GM18907 (cell line): ENCODE results near the gene RAB3GAP1.
"Not testable (repeated sequence)": the region's sequence is repeated elsewhere in the genome, so short reads cannot be mapped to it uniquely, and the experiment has no call there.

Source experiments
- ATAC-seq: cut with Tn5 transposase; IDR thresholded peaks from one replicate; pipeline ENCODE4 v1.9.1; 2021; ENCODE audit warnings: mild to moderate bottlenecking, moderate library complexity; ENCODE audit not compliant: unreplicated experiment

RAB3GAP1 gene

GRCh38 chr2:135052997-135053474 is 944 bp downstream of the RAB3GAP1 start:
- peak; percentile 46 for ATAC-seq

DNA sequence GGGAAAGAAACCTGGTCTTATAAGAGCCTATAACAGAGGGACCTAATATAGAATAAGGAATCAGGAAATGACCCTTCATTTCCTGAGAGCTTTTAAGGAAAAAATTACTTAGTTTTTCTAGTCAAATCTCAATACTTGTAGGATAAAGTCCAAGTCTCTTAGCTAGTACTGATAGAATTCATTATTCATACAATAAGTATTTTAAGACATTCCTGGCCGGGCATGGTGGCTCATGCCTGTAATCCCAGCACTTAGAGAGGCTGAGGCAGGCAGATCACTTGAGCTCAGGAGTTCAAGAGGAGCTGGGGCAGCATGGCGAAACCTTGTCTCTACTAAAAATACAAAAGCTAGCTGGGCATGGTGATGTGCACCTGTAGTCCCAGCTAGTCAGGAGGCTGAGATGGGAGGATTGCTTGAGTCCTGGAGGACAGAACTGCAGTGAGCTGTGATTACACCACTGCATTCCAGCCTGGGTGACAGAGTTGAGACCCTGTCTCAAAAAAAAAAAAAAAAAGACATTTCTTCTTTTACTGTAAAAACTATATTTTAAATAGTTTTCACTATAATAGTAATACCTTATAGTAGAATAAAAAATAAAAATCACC is 3.2 kb downstream of the RAB3GAP1 start:
- no peak for ATAC-seq

DNA sequence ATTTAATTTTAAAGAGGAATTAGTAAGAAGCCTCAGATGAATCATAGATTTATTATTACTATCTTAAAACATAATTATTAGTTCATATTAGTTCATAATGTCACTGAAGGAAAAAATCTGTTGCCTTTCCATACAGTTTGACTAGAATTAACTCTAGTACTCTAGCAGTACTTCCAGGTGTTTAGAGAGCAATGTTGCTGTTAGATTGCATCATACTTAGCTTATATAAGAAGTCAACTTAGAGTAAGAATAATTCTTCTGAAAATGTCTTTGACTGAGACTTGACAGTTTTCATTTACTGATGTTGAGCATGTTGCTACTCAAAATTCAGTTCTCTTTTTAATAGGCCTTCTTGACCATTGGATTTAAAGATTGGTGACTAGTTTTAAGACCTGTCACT is 4.7 kb downstream of the RAB3GAP1 start:
- ATAC-seq, result no peak

DNA sequence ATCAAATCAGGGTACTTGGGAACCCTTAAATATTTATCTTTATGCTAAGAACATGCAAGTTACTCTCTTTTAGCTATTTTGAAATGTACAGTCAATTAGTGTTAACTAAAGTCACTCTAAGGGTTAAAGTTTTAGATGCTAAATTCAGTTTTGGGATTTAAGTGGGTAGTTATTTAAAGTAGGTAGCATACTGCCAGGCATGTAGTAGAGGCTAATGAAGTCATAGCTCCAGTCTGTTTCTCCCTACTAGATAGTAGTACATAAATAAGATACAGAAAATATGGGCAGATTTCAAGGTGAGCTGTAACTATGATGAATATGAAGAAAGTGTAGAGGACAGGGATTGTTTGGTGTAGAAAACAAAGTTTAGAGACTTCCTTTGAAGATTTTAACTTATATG is 7.5 kb downstream of the RAB3GAP1 start:
- no peak for ATAC-seq

- no peak for ATAC-seq
Measured at GRCh38 chr2:135063210-135063609, 11.1 kb downstream of the RAB3GAP1 start.

GRCh38 chr2:135064149-135064548 is 12.1 kb downstream of the RAB3GAP1 start:
- ATAC-seq, result no peak

- ATAC-seq, result no peak
Measured at GRCh38 chr2:135066710-135067109, 14.6 kb downstream of the RAB3GAP1 start.

- no peak for ATAC-seq
Measured at GRCh38 chr2:135072125-135072997, 20.3 kb downstream of the RAB3GAP1 start.

DNA sequence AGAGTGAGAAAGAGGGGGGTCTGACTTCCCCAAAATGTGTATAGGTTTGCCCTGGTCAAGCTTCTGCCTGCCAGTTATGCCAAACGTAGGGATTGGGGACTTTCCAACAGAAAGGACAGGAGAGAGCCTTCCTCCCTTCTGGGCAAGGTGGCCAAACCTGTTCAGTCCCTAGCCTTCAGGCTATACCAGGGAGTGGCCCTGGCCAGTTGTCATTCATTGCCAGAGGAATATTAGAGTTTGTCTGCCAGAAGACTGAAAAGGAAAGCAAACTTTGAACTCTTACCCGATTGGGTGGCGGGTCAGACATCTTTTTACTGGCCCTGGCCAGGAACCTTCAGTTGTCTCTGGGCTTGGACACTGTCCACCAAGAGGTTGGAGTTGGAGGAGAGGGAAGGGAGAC is 22.1 kb downstream of the RAB3GAP1 start:
- no peak for ATAC-seq

DNA sequence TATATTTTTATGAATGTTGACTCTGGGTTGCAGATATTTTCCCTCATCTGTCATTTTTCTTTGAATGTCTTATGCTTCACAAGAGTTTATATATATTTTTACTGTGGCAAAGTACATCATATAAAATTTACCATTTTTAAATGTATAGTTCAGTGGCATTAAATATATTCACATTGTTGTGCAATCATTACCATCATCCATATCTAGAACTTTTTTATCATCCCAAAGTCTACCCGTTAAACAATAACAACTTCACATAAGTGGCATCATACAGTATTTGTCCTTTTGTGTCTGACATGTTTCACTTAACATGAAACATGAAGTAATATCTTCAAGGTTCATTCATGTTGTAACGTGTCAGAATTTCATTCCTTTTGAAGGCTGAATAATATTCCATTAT is 24.5 kb downstream of the RAB3GAP1 start:
- ATAC-seq, result no peak

GRCh38 chr2:135078417-135078816 is 26.3 kb downstream of the RAB3GAP1 start:
- ATAC-seq, result no peak

GRCh38 chr2:135086222-135086621 is 34.1 kb downstream of the RAB3GAP1 start:
- ATAC-seq, result no peak

- not testable (repeated sequence) for ATAC-seq
Measured at GRCh38 chr2:135089597-135089996, 37.5 kb downstream of the RAB3GAP1 start.

DNA sequence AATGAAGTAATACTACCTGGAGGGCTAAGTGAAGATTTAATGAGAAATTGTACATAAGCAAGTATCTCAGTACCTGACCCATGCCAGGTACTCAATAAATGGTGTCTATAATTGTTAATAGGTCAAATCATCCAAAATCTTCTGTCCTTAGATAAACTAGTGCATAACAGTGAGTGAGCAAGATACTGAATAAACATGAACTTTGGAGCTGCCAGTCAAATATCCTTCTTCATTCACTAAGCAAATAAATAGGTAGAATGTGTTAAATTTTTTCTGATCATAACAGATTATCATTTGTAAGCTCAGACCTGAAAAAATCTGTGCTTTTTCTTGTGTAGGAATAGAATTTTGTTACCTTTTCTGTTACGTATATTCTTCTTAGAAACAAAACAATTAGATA is 39.6 kb downstream of the RAB3GAP1 start:
- no peak for ATAC-seq

- ATAC-seq, result no peak
Measured at GRCh38 chr2:135093193-135093592, 41.1 kb downstream of the RAB3GAP1 start.

GRCh38 chr2:135093670-135094330 is 41.7 kb downstream of the RAB3GAP1 start:
- ATAC-seq, result no peak

DNA sequence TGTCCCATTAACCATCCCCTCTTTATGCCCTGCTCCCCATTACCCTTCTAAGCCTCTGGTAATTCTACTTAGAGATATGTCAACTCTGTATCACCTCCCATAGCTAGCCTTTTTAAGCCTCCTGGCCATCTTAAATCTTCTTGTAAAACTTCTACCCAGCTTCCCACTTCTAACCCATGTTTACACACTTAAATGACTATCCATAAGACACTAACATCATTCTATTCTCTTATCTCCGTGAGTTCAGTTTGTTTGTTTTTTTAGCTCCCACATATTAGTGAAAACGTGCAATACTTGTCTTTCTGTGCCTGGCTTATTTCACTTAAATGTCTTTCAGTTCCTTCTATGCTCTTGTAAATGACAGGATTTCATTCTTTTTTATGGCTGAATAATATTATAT is 42.4 kb downstream of the RAB3GAP1 start:
- ATAC-seq, result no peak

- no peak for ATAC-seq
Measured at GRCh38 chr2:135095591-135095990, 43.5 kb downstream of the RAB3GAP1 start.

- no peak for ATAC-seq
Measured at GRCh38 chr2:135096665-135097446, 44.8 kb downstream of the RAB3GAP1 start.

- no peak for ATAC-seq
Measured at GRCh38 chr2:135097532-135098231, 45.6 kb downstream of the RAB3GAP1 start.
